Measurements from ENCODE around the gene RAD51B. TPM values are rescaled to one million over a fixed set of nuclear protein-coding genes. Genes with fewer than 3 reads are reported as not detected.
"Not testable (repeated sequence)": the region's sequence is repeated elsewhere in the genome, so short reads cannot be mapped to it uniquely, and the experiment has no call there.

RAD51B gene
- 10 to 100 TPM; 10.6 to 13.2 (median 11.3) TPM for polyA plus RNA-seq (ENCODE audit: insufficient read length in 4 of 4)

DNA sequence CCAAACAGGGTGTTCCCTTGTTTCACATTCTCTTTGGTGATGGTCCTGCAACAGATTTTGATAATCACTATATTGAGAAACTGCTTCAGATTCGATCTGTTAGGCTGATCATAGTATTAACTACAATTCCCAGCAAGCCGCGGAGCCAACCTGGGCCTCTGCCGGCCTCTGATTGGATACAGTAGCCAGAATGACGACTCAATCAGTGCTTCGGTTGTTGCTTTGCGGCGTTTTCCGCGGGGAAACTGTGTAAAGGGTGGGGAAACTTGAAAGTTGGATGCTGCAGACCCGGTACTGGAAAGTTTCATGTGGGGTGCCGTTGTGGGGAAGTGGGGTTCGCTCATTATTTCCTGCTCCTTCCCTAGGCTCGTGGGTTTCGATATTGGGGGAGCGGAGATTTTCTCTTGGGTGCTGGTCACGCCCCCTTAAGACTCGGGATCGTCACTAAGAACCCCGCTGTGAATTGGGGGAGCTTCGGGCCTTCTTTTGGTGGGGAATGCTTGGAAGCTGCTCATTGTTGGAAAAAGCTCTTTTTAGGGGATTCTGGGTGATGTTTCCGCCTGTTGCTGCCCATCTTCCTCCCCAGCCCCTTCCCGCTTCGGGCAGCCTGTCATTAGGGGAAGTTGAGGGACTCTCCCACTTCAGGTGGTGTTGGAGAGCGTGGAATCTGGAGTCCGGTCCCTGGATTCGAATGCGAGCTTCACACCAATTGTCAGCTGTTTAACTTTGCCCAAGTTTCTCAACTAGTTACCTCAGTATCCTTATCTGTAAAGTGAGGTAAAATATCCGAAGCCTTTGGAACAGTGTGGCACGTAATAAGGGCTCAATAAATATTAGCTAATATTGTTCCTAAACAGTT is at the start of gene RAD51B:
RAD51B (plus strand) TSS at position 217 of the 859 bp plus-strand sequence.
- peak; percentile 78 to 91 (median 85) for DNase-seq (ENCODE audit: low read depth in 4 of 4, low spot score in 2 of 4)

- no peak for DNase-seq (ENCODE audit: low read depth in 4 of 4, low spot score in 2 of 4)
These were observed 45.7 kb upstream of the RAD51B start for GRCh38 chr14:67773844-67774377.

DNA sequence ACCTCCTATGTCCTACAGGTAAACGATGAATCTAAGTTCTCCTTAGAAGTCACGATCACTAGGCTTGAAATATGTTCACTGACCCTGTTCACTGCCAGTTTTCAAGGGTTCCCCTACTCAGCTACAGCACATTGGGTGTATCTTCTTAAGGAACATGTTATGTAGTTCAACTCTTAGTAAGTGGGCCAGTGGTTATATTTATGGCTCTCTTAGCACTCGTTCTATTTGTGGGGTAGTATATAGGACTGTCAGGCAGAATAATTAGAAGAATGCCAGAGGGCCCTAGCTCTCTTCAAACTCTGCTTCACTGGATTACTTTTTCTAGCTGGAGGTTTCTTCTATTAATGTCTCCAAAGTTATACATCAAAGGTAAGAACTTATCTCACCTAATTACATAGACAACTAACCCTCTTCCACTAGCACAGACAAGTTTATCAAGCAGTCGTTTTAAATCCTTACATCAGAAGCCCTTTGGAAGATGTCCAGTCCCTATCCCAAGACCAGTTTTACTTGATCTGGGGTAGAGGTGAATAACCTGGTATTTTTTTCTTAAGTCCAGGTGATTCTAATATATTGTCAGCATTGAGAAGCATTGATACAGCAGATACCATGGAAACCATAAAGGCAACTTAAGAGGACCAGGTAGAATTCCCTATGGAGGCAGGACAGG is 42.8 kb upstream of the RAD51B start:
- DNase-seq (ENCODE audit: low read depth in 4 of 4, low spot score in 2 of 4), result no peak

DNA sequence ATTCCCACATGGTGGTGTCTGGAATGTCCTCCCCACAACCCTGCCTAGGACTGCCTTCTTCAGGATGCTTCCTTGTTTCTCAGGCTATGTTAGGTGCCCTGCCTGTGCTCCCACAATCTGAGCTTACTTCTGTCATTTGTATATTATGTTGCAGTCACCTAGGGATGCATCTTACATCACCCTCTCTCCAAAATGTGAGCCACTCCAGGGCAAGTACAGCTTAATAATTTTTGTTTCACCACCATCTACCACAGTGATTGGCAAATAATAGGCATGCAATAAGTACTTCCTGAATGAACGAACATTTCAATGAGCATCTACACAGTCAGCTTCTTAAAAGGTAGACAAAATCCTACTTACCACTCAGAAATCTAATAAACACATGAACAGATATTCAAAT is 40.8 kb upstream of the RAD51B start:
- no peak for DNase-seq (ENCODE audit: low read depth in 4 of 4, low spot score in 2 of 4)

GRCh38 chr14:67782090-67782489 is 37.5 kb upstream of the RAD51B start:
- DNase-seq (ENCODE audit: low read depth in 4 of 4, low spot score in 2 of 4), result no peak

- DNase-seq (ENCODE audit: low read depth in 4 of 4, low spot score in 2 of 4), result no peak
These were observed 35.2 kb upstream of the RAD51B start for GRCh38 chr14:67784244-67784823.

DNA sequence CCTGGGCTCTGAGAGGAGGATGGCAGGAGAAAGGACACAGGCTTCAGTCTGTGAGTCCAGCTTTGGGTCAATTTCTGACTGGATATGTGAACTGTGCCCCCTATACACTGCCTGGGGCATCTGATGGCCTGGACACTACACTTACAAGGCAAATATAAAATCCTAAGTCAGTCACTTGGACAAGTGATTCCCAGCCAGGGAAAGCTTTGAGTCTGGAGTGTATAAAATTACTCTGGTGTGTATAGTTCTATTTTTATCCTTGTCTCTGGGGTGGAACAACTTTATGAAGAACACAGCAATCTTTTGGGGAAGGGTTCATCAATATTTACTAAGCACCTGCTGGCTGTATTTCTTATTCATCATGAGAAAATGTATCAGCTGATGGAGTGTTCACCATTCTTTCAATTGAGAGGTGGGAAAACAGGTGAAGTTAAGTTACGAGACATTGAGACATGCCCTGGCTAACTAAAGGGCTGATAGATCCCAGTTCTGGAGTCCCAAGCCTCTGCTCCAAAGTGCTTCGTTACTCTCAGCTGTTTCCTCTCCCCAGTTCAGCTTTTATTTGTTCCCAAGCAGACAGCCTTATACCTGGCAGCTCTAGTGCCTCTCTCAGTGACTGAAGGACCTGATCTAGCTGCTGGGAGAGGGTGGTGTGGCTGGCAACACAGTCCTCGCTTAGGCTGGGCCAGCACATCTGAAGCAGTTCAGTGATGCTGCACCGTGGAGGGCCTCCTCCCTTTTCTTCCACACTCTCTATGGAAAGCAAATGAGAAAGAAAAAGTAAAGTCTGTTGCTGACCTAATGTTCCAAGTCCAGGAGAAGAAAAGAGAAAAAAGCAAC is 34.1 kb upstream of the RAD51B start:
- no peak for DNase-seq (ENCODE audit: low read depth in 4 of 4, low spot score in 2 of 4)

- no peak for DNase-seq (ENCODE audit: low read depth in 4 of 4, low spot score in 2 of 4)
These were observed 31.9 kb upstream of the RAD51B start for GRCh38 chr14:67787673-67788072.

DNA sequence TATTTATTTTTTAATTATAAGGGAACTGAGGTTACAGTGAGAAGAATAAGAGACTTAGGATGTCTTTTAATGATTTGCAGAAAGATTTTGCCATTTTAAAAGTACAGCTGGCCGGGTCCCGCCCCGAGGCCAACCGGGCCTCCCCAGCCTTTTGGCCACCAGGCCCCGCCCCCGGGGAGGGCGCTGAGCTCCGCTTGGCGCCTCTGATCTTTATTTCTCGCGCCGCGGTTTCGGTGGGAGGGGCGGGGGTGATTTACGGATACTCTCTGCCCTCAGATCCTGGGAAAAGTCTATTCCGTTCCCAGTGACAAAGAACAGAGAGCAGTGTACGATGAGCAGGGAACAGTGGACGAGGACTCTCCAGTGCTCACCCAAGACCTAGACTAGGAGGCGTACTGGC is 20.8 kb upstream of the RAD51B start:
- DNase-seq (ENCODE audit: low read depth in 4 of 4, low spot score in 2 of 4), result no peak

GRCh38 chr14:67800743-67801142 is 18.8 kb upstream of the RAD51B start:
- no peak for DNase-seq (ENCODE audit: low read depth in 4 of 4, low spot score in 2 of 4)

DNA sequence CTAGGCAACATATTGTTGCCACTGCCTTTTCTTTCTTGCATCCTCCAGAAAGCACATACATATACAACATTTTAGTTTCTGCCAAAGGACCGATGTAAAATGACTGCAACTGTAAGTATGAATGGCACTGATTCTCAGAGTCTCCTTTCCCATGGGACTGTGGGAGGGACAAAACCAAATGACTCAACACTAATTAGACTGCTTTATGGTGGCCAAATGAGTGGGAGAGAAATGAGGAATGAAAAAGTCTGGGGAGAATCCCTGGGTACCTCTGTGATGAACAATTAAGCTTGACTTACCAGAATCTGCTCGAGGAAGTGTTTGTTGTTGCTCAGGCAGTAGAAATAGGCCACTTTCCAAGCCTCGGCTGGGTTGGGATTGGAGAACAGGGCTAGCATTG is 13.3 kb upstream of the RAD51B start:
- DNase-seq (ENCODE audit: low read depth in 4 of 4, low spot score in 2 of 4), result no peak

DNA sequence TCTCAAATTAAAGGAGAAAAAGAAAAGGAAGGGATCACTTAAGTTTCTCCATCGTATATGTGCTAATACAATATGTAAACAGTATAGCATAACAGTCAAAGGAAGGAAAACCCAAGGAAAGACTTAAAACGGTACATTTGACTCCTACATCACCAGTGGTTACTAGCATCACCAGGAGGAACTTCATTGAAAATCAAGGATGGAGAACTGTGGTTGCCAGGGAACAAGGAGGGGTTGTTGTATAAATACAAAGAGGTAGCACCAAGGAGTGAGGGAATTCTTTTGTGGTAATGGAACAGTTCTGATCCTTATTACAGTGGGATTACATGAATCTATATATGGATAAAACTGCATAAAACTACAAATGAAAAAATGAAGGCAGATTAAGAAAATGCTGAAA is 4.8 kb upstream of the RAD51B start:
- DNase-seq (ENCODE audit: low read depth in 4 of 4, low spot score in 2 of 4), result no peak

GRCh38 chr14:67815573-67816225 is 3.9 kb upstream of the RAD51B start:
- no peak for DNase-seq (ENCODE audit: low read depth in 4 of 4, low spot score in 2 of 4)

GRCh38 chr14:67816326-67817002 is 3.1 kb upstream of the RAD51B start, which contains the start of gene ZFYVE26:
Gene ZFYVE26 (minus strand): TSS chr14:67816590. CDS start chr14:67815963, 627 bp downstream.
- DNase-seq (ENCODE audit: low read depth in 4 of 4, low spot score in 2 of 4), result peak; percentile 82 to 97 (median 90)

DNA sequence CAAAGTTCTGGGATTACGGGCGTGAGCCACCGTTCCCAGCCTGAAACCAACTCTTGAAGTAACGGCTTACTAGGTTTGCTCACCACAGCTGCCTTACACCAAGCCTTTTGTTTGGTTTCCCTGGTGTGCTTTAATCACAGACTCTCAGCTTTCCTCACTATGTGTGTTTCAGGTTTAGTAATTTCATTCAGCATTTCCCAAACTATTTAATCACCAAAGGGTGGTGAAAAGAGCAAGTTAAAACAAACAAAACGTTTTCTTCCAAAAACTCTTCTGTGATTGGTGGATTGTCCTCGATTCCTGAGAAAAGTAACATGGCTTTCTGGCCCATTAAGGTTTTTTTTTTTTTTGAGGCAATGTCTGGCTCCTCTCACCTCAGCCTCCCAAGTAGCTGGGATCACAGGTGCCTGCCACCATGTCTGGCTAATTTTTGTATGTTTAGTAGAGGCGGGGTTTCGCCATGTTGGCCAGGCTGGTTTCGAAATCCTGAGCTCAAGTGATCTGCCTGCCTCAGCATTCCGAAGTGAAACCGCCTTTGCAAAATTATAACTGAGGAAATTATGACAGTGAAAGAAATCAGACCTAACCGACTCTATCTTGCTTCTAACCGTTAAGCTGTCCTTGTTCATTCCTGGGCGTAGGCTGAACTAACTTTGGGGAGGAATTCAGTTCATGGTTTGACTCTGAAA is 1.7 kb upstream of the RAD51B start:
- no peak for DNase-seq (ENCODE audit: low read depth in 4 of 4, low spot score in 2 of 4)

DNA sequence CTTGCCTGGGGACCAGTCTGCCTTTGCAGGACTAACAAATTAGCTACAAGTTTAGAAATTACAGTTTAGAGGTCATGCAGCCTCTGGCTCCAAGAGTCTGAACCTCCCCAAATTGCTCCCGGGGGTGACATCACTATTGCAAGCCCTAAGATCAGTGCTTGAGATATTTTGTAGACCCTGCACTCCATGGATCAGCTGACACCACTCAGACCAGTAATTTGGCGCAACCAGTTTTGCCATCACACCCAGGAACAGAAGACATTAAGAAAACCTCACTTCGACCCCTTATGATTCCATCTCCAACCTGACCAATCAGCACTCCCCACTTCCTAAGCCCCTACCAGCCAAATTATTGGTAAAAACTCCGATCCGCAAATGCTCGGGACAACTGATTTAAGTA is 1.1 kb upstream of the RAD51B start:
- not testable (repeated sequence) for DNase-seq (ENCODE audit: low read depth in 4 of 4, low spot score in 2 of 4)

GRCh38 chr14:67820428-67820971 is 921 bp downstream of the RAD51B start:
- peak in 1 of 4 donors; percentile 13 for DNase-seq (ENCODE audit: low read depth in 4 of 4, low spot score in 2 of 4)

GRCh38 chr14:67821121-67821520 is 1.5 kb downstream of the RAD51B start:
- no peak for DNase-seq (ENCODE audit: low read depth in 4 of 4, low spot score in 2 of 4)
